Neural cell (in vitro differentiated cells): ENCODE results near the gene CRACDL. TPM values are rescaled to one million over a fixed set of nuclear protein-coding genes. Genes with fewer than 3 reads are reported as not detected.

Experiments used
- H2AFZ ChIP-seq: fragments of 200-600, 300-800 bp; sonication (generic), shearing (Covaris generic); 2 replicates; pipeline ENCODE4 v1.6.0; 2014; ENCODE audit warnings: low read depth, mild to moderate bottlenecking, antibody characterized with exemption, low read length, moderate library complexity
- H3F3A ChIP-seq: fragments of 200-600 bp; shearing (Covaris generic); 2 replicates; pipeline ENCODE4 v1.6.1; 2016; ENCODE audit warnings: mild to moderate bottlenecking, moderate library complexity, mixed read lengths, antibody characterized with exemption, low read length; ENCODE audit not compliant: insufficient read depth, poor library complexity, severe bottlenecking
- H3K27ac ChIP-seq: fragments of 200-600, 300-800 bp; sonication (generic), shearing (Covaris generic); 2 replicates; pipeline ENCODE4 v1.5.1; 2014; ENCODE audit warnings: mild to moderate bottlenecking, low read length, moderate library complexity
- H3K27me3 ChIP-seq: fragments of 300-800, 200-600 bp; sonication (generic), shearing (Covaris generic); 2 replicates; pipeline ENCODE4 v1.6.0; 2014; ENCODE audit warnings: mild to moderate bottlenecking, low read depth, low read length, moderate library complexity; ENCODE audit not compliant: insufficient read depth
- H3K36me3 ChIP-seq: fragments of 300-800, 200-600 bp; sonication (generic), shearing (Covaris generic); 2 replicates; pipeline ENCODE4 v1.5.1; 2014; ENCODE audit warnings: mild to moderate bottlenecking, antibody characterized with exemption, low read length, moderate library complexity; ENCODE audit not compliant: insufficient read depth
- H3K4me2 ChIP-seq: fragments of 300-800, 200-600 bp; sonication (generic), shearing (Covaris generic); 2 replicates; pipeline ENCODE4 v1.6.0; 2014; ENCODE audit warnings: mild to moderate bottlenecking, low read length
- H3K4me3 ChIP-seq: fragments of 300-800, 200-600 bp; sonication (generic), shearing (Covaris generic); 2 replicates; pipeline ENCODE4 v1.5.1; 2014; ENCODE audit warnings: mild to moderate bottlenecking, low read length, moderate library complexity
- H3K79me2 ChIP-seq: fragments of 200-600 bp; shearing (Covaris generic); replicated peaks from 2 replicates; pipeline ENCODE4 v1.6.0; 2014; ENCODE audit warnings: mild to moderate bottlenecking, low read length, moderate library complexity; ENCODE audit not compliant: insufficient read depth
- H3K9ac ChIP-seq: fragments of 300-800, 200-600 bp; sonication (generic), shearing (Covaris generic); 2 replicates; pipeline ENCODE4 v1.6.1; 2016; ENCODE audit warnings: mild to moderate bottlenecking, low read length, mixed read lengths
- H3K9me2 ChIP-seq: fragments of 200-600 bp; shearing (Covaris generic); 2 replicates; pipeline ENCODE4 v1.6.1; 2016; ENCODE audit warnings: mild to moderate bottlenecking, low read length, mixed read lengths; ENCODE audit not compliant: insufficient read depth
- H3K9me3 ChIP-seq: fragments of 200-600, 300-800 bp; sonication (generic), shearing (Covaris generic); 2 replicates; pipeline ENCODE4 v1.6.1; 2016; ENCODE audit warnings: mild to moderate bottlenecking, mixed run types, low read length, moderate library complexity, mixed read lengths
- H4K20me1 ChIP-seq: fragments of 200-600 bp; shearing (Covaris generic); 2 replicates; pipeline ENCODE4 v1.6.1; 2016; ENCODE audit warnings: mild to moderate bottlenecking, mixed run types; ENCODE audit not compliant: insufficient read depth
- EP300 ChIP-seq: fragments of 450-650 bp; conservative IDR thresholded peaks from 2 replicates; pipeline ENCODE4 v1.6.1; 2014; ENCODE audit warnings: antibody characterized with exemption, mild to moderate bottlenecking, moderate library complexity; ENCODE audit not compliant: poor library complexity, severe bottlenecking
- EZH2 ChIP-seq: fragments of 200-600, 300-800 bp; shearing (Covaris generic), sonication (generic); IDR thresholded peaks from 2 replicates; pipeline ENCODE4 v1.6.1; 2014; ENCODE audit warnings: antibody characterized with exemption, low read length, borderline replicate concordance, mild to moderate bottlenecking; ENCODE audit not compliant: insufficient read depth, poor library complexity, severe bottlenecking
- MXI1 ChIP-seq: fragments of 450-650 bp; conservative IDR thresholded peaks from 2 replicates; pipeline ENCODE4 v1.6.1; 2014; ENCODE audit warnings: antibody characterized with exemption, mild to moderate bottlenecking; ENCODE audit not compliant: poor library complexity, severe bottlenecking
- POLR2AphosphoS5 ChIP-seq: IDR thresholded peaks from 2 replicates; pipeline ENCODE4 v1.6.1; 2012
- RAD21 ChIP-seq: fragments of 450-650 bp; conservative IDR thresholded peaks from 2 replicates; pipeline ENCODE4 v1.6.1; 2014; ENCODE audit warnings: antibody characterized with exemption, mild to moderate bottlenecking, moderate library complexity
- SMC3 ChIP-seq: fragments of 450-650 bp; conservative IDR thresholded peaks from 2 replicates; pipeline ENCODE4 v1.6.1; 2014; ENCODE audit warnings: antibody characterized with exemption, mild to moderate bottlenecking, moderate library complexity; ENCODE audit not compliant: poor library complexity
- TAF1 ChIP-seq: IDR thresholded peaks from 2 replicates; pipeline ENCODE4 v1.6.1; 2012; ENCODE audit warnings: low read depth
- polyA plus RNA-seq: library from polyadenylated mRNA; depleted of rRNA; stranded (reverse); fragments of >200 nt; gene quantifications from 2 replicates; pipeline ENCODE4 v1.2.3, GENCODE V29; 2014
- TF ChIP-seq, protein P1 (sequence below): IDR thresholded peaks from 2 replicates; pipeline ENCODE4 v1.6.1; 2012; ENCODE audit warnings: borderline replicate concordance
- TF ChIP-seq, protein P2 (sequence below): fragments of 450-650 bp; IDR thresholded peaks from 2 replicates; pipeline ENCODE4 v1.5.1; 2014; ENCODE audit warnings: antibody characterized with exemption, mild to moderate bottlenecking, moderate library complexity; ENCODE audit not compliant: poor library complexity, severe bottlenecking

The CRACDL gene
- polyA plus RNA-seq, 1 donor from 2014 or later = 0.85 TPM

DNA sequence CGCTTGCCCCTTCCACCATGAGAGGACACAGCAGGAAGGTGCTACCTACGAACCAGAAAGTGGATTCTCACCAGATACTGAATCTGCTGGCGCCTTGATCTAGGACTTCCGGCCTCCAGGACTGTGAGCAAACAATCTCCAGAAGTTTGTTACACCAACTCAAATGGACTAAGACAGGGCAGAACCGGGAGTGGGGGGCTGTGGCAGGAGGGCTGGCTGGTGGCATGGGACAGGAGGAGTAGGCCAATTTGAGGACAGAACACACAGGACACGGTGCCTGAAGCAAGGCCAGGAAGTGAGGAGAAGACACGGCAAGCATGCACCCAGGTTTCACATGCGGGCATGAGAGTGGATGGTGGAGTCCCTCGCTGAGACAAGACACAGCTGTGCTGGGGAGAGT, 40.1 kb downstream of the CRACDL start:
- H3K27me3 ChIP-seq = no peaks in the 10 kb centered on the region
- no peak overlapping the region for H3K4me2 ChIP-seq
- no peak overlapping the region for H3K27ac ChIP-seq
- H3F3A ChIP-seq = no peaks in the 10 kb centered on the region
- H4K20me1 ChIP-seq = no peaks in the 10 kb centered on the region
- TF ChIP-seq POLR2AphosphoS5 (no peak), SMC3 (no peak), EZH2 (no peak), RAD21 (no peak), TAF1 (no peak), EP300 (no peak), MXI1 (no peak)
- TF ChIP-seq, protein P1, sequence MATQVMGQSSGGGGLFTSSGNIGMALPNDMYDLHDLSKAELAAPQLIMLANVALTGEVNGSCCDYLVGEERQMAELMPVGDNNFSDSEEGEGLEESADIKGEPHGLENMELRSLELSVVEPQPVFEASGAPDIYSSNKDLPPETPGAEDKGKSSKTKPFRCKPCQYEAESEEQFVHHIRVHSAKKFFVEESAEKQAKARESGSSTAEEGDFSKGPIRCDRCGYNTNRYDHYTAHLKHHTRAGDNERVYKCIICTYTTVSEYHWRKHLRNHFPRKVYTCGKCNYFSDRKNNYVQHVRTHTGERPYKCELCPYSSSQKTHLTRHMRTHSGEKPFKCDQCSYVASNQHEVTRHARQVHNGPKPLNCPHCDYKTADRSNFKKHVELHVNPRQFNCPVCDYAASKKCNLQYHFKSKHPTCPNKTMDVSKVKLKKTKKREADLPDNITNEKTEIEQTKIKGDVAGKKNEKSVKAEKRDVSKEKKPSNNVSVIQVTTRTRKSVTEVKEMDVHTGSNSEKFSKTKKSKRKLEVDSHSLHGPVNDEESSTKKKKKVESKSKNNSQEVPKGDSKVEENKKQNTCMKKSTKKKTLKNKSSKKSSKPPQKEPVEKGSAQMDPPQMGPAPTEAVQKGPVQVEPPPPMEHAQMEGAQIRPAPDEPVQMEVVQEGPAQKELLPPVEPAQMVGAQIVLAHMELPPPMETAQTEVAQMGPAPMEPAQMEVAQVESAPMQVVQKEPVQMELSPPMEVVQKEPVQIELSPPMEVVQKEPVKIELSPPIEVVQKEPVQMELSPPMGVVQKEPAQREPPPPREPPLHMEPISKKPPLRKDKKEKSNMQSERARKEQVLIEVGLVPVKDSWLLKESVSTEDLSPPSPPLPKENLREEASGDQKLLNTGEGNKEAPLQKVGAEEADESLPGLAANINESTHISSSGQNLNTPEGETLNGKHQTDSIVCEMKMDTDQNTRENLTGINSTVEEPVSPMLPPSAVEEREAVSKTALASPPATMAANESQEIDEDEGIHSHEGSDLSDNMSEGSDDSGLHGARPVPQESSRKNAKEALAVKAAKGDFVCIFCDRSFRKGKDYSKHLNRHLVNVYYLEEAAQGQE = no peak
- TF ChIP-seq, protein P2, sequence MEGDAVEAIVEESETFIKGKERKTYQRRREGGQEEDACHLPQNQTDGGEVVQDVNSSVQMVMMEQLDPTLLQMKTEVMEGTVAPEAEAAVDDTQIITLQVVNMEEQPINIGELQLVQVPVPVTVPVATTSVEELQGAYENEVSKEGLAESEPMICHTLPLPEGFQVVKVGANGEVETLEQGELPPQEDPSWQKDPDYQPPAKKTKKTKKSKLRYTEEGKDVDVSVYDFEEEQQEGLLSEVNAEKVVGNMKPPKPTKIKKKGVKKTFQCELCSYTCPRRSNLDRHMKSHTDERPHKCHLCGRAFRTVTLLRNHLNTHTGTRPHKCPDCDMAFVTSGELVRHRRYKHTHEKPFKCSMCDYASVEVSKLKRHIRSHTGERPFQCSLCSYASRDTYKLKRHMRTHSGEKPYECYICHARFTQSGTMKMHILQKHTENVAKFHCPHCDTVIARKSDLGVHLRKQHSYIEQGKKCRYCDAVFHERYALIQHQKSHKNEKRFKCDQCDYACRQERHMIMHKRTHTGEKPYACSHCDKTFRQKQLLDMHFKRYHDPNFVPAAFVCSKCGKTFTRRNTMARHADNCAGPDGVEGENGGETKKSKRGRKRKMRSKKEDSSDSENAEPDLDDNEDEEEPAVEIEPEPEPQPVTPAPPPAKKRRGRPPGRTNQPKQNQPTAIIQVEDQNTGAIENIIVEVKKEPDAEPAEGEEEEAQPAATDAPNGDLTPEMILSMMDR = no peak
- H3K9ac ChIP-seq = no peak overlapping the region
- no peaks in the 10 kb centered on the region for H3K9me3 ChIP-seq
- no peaks in the 10 kb centered on the region for H3K36me3 ChIP-seq
- no peak overlapping the region for H3K4me3 ChIP-seq
- H3K9me2 ChIP-seq = no peaks in the 10 kb centered on the region
- no peak overlapping the region for H2AFZ ChIP-seq
- no peaks in the 10 kb centered on the region for H3K79me2 ChIP-seq

DNA sequence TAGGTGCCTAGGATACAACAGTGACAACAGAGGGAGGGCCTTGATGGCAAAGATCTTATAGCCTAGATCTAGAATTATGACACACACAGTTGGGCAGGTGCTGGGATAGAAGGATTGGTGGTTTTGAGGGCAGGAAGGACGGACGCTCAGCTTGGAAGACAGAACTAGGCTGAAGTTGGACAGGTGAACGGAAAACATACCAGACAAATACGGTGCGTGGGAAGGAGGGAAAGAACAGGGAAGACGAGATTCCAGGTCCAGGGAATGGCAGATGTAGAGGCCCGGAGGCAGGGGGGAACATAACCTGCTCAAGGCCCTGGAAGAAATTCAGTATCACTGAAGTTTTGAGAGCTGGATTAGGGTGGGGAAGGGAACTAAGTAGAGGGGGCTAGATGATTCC, 40.8 kb downstream of the CRACDL start:
- no peaks in the 10 kb centered on the region for H3K9me3 ChIP-seq
- TF ChIP-seq EZH2 = no peak
- TF ChIP-seq RAD21 = no peak
- no peak for TF ChIP-seq TAF1
- no peak for TF ChIP-seq POLR2AphosphoS5
- TF ChIP-seq EP300 = no peak
- TF ChIP-seq MXI1 = no peak
- TF ChIP-seq, protein P2 = no peak
- no peak overlapping the region for H3K9ac ChIP-seq
- H3K27me3 ChIP-seq = no peaks in the 10 kb centered on the region
- no peaks in the 10 kb centered on the region for H3K36me3 ChIP-seq
- no peak overlapping the region for H3K27ac ChIP-seq
- no peaks in the 10 kb centered on the region for H4K20me1 ChIP-seq
- no peak overlapping the region for H3K4me2 ChIP-seq
- H3F3A ChIP-seq = no peaks in the 10 kb centered on the region
- H3K79me2 ChIP-seq = no peaks in the 10 kb centered on the region
- H3K4me3 ChIP-seq = no peak overlapping the region
- no peak overlapping the region for H2AFZ ChIP-seq
- H3K9me2 ChIP-seq = no peaks in the 10 kb centered on the region
